GM06990 (cell line): Measurements from ENCODE around the gene CCBE1.

Experiments used
- DNase-seq: peaks from one replicate; pipeline ENCODE4 v3.0.0-alpha.2; 2011; ENCODE audit not compliant: insufficient read length; ENCODE audit errors: extremely low read depth
- H3K27me3 ChIP-seq: replicated peaks from 2 replicates; pipeline ENCODE4 v1.6.0; 2011; ENCODE audit warnings: low read length; ENCODE audit not compliant: control insufficient read depth, insufficient read depth
- H3K36me3 ChIP-seq: 2 replicates; pipeline ENCODE4 v1.5.1; 2011; ENCODE audit warnings: low read length; ENCODE audit not compliant: control insufficient read depth, insufficient read depth
- H3K4me3 ChIP-seq: replicated peaks from 2 replicates; pipeline ENCODE4 v1.5.1; 2011; ENCODE audit warnings: low read depth, mild to moderate bottlenecking, control low read depth, low read length
- CTCF ChIP-seq: IDR thresholded peaks from 2 replicates; pipeline ENCODE4 v1.5.1; 2011; ENCODE audit warnings: low read length, control low read depth, mild to moderate bottlenecking, inconsistent platforms; ENCODE audit not compliant: insufficient read depth, poor library complexity, severe bottlenecking

Gene CCBE1

GRCh38 chr18:59437851-59438569 is 259.2 kb downstream of the CCBE1 start:
- no peak overlapping the region for H3K4me3 ChIP-seq
- no peaks in the 10 kb centered on the region; the same call in 1 of the 2 replicates for H3K27me3 ChIP-seq
- H3K36me3 ChIP-seq = no peaks in the 10 kb centered on the region
- DNase-seq = no peak
- no peak for TF ChIP-seq CTCF

- DNase-seq = no peak
- no peak for TF ChIP-seq CTCF
- H3K27me3 ChIP-seq = no peaks in the 10 kb centered on the region; the same call in 1 of the 2 replicates
- H3K36me3 ChIP-seq = no peaks in the 10 kb centered on the region
- H3K4me3 ChIP-seq = no peak overlapping the region
Measured at GRCh38 chr18:59432803-59433597, 264.2 kb downstream of the CCBE1 start.

- Histone ChIP-seq H3K36me3 (no peaks in the 10 kb centered on the region), H3K27me3 (no peaks in the 10 kb centered on the region; the same call in 1 of the 2 replicates), H3K4me3 (no peak overlapping the region)
- no peak for TF ChIP-seq CTCF
- DNase-seq = no peak
Measured at GRCh38 chr18:59431131-59431530, 266.1 kb downstream of the CCBE1 start.

- no peak overlapping the region for H3K4me3 ChIP-seq
- H3K36me3 ChIP-seq = no peaks in the 10 kb centered on the region
- DNase-seq = no peak
- TF ChIP-seq CTCF = no peak
- no peaks in the 10 kb centered on the region; the same call in 1 of the 2 replicates for H3K27me3 ChIP-seq
Measured at GRCh38 chr18:59429608-59430007, 267.6 kb downstream of the CCBE1 start.

GRCh38 chr18:59428018-59428417 is 269.2 kb downstream of the CCBE1 start:
- Histone ChIP-seq H3K36me3 (no peaks in the 10 kb centered on the region), H3K4me3 (no peak overlapping the region), H3K27me3 (no peaks in the 10 kb centered on the region; the same call in 1 of the 2 replicates)
- no peak for TF ChIP-seq CTCF
- DNase-seq = no peak
